Muscle of leg (tissue), 11 donors: ENCODE data around the gene PFKP. TPM values are rescaled to one million over a fixed set of nuclear protein-coding genes. Genes with fewer than 3 reads are reported as not detected.
A peak's percentile ranks its signal among the peaks of the same experiment; 100 is the strongest.
"Not testable (repeated sequence)": the region's sequence is repeated elsewhere in the genome, so short reads cannot be mapped to it uniquely, and the experiment has no call there.

Source experiments
- DNase-seq: peaks from one replicate; pipeline ENCODE4 v3.0.0; 2013
- H3K27ac ChIP-seq: one replicate; pipeline ENCODE4 v1.5.1; 2013; ENCODE audit warnings: mild to moderate bottlenecking, low read length, control low read depth
- H3K27me3 ChIP-seq: one replicate; pipeline ENCODE4 v1.6.1; 2013; ENCODE audit warnings: low read length; ENCODE audit not compliant: control insufficient read depth, insufficient read depth
- H3K36me3 ChIP-seq: one replicate; pipeline ENCODE4 v1.6.1; 2013; ENCODE audit warnings: low read length; ENCODE audit not compliant: control insufficient read depth, insufficient read depth
- H3K4me1 ChIP-seq: one replicate; pipeline ENCODE4 v1.6.1; 2013; ENCODE audit warnings: low read length; ENCODE audit not compliant: control insufficient read depth, insufficient read depth
- H3K4me3 ChIP-seq: one replicate; pipeline ENCODE4 v1.5.1; 2013; ENCODE audit warnings: low read length, control low read depth
- H3K9me3 ChIP-seq: replicated peaks from 2 replicates; pipeline ENCODE4 v1.6.1; 2013; ENCODE audit warnings: low read depth, low read length; ENCODE audit not compliant: control insufficient read depth
- WGBS: methylation state at CpG from one replicate; pipeline ENCODE4 v1.1.5; 2013; ENCODE audit warnings: missing lambda C conversion rate; ENCODE audit not compliant: insufficient coverage; 5-methylcytosine and 5-hydroxymethylcytosine counted together
- polyA plus RNA-seq, 8 donors: library from polyadenylated mRNA; unstranded; fragments of 120-200 nt; gene quantifications; one replicate each; pipeline versions ENCODE4 v1.2.1 to v1.2.3, GENCODE V29; 2013; ENCODE audit warnings: inconsistent platforms in 1 of 8, low replicate concordance in 1 of 8; ENCODE audit not compliant: insufficient read length in 8 of 8, insufficient read depth in 1 of 8
- total RNA-seq: library from RNA; stranded (reverse); fragments of 120-200 nt; gene quantifications from one replicate; pipeline ENCODE4 v1.2.4, GENCODE V29; 2013

The PFKP gene
- total and polyA plus RNA-seq, 9 donors = 15.0 to 24.4 (median 18.6) TPM

DNA sequence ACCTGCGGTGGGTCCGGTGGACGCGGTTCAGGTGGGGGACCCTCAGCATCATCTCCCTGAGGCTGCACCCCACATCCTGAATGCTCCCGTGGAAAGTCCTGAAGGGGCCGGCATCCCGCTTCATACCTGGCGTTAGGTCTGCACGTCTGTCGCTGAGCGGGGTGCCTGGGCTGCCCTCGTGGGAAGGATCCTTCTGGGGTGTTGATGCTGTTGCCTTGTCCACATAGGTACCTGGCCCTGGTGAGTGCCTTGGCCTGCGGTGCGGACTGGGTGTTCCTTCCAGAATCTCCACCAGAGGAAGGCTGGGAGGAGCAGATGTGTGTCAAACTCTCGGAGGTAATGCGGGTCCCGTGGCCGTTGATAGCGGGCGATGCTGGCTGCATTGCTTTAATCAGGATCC lies 37.8 kb downstream of the PFKP start:
- Histone ChIP-seq H3K27me3 (no peaks in the 10 kb centered on the region), H3K36me3 (peaks cover 30% of the 10 kb centered on the region), H3K9me3 (no peaks in the 10 kb centered on the region), H3K4me1 (peaks cover 20% of the 10 kb centered on the region), H3K27ac (no peak overlapping the region), H3K4me3 (no peak overlapping the region)
- DNase-seq = no peak
- WGBS = 87% methylated on average over 20 of the region's 20 CpGs

DNA sequence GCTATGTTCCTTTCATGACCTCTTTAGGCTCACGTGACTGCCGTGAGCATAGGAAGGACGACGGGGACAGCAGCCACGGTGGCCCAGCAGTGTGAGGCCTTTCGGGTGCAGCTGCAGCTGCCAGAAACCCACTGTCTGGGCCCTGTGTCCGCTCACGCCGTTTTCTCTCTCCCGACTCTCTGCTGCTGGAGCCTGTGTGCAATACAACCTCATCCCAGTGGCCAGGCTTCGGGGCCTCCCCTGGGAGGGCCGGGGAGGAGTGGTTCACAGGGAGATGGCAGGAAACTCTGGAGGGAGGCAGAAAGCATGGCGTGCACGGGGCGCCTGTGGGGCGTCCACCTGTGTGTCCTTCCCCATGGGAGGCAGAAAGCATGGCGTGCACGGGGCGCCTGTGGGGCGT lies 38.6 kb downstream of the PFKP start:
- H3K4me1 ChIP-seq = peaks cover 20% of the 10 kb centered on the region
- 83% methylated on average over 9 of the region's 20 CpGs for WGBS
- H3K27ac ChIP-seq = no peak overlapping the region
- H3K9me3 ChIP-seq = no peaks in the 10 kb centered on the region
- no peak overlapping the region for H3K4me3 ChIP-seq
- no peak for DNase-seq
- peaks cover 30% of the 10 kb centered on the region for H3K36me3 ChIP-seq
- no peaks in the 10 kb centered on the region for H3K27me3 ChIP-seq

DNA sequence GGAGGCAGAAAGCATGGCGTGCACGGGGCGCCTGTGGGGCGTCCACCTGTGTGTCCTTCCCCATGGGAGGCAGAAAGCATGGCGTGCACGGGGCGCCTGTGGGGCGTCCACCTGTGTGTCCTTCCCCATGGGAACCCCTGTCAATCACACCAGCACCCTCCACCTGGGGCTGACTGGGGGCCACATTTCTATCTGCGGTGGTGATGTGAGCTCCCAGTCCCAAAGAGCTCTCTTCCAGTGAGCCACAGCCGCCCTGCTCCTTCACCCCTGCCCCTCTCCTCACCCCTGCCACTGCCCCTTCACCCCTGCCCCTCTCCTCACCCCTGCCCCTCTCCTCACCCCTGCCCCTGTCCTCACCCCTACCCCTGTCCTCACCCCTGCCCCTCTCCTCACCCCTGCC lies 39.0 kb downstream of the PFKP start:
- peaks cover 30% of the 10 kb centered on the region for H3K36me3 ChIP-seq
- no CpG with 5 or more reads among the region's 10 CpGs for WGBS

DNA sequence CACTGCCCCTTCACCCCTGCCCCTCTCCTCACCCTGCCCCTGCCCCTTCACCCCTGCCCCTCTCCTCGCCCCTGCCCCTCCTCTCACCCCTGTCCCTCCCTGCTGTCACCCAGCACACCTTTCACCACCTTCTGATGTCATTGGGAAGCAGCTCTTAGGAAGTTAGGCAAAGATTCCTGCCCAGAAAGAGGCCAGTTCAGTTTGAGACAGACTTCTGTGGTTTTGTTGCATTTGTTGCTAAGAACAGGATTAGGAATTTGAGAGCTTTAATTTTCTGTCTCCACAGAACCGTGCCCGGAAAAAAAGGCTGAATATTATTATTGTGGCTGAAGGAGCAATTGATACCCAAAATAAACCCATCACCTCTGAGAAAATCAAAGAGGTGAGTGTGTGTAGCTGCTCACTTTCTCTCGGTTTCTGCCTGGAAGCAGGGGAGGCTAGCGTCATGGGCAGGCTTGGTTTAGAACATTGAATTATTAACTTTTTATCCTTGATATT lies 39.6 kb downstream of the PFKP start:
- DNase-seq = peak; percentile 75
- H3K27me3 ChIP-seq = no peaks in the 10 kb centered on the region
- H3K4me1 ChIP-seq = peaks cover 30% of the 10 kb centered on the region
- H3K9me3 ChIP-seq = no peaks in the 10 kb centered on the region
- H3K4me3 ChIP-seq = no peak overlapping the region
- H3K36me3 ChIP-seq = peaks cover 25% of the 10 kb centered on the region
- WGBS = no CpG with 5 or more reads among the region's 5 CpGs
- H3K27ac ChIP-seq = peak overlapping the region; percentile 84

More for the DNA sequence above, 39.0 kb downstream of the PFKP start:
- peaks cover 24% of the 10 kb centered on the region for H3K4me1 ChIP-seq
- H3K4me3 ChIP-seq, H3K9me3 ChIP-seq, H3K27me3 ChIP-seq, DNase-seq, H3K27ac ChIP-seq: not testable (repeated sequence)

DNA sequence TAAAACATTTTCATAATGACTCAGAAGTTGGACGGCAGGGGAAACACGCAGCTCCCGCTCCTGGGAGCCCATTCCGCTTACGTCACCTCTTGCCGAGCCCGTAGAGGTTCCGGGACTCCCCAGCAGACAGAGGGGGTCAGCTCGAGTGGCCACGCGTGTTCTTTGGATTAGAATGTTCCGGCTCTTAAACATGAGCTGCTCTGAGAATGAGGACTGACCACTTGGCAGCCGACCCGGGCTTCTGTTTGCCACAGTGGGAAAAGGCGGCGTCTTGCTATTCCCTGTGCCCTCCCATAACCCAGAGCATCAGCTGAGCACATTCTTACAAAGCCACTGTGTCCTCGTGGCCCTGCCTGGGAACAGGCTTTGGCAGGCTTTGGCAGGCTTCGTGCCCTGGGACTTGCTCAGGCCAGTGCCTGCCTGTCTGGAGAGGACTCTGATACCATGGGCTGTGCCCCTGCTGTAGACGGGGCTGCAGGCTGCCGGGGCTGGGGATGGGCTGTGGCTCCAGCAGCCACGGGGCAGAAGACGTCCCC lies 40.1 kb downstream of the PFKP start:
- H3K4me3 ChIP-seq = no peak overlapping the region
- H3K4me1 ChIP-seq = peaks cover 32% of the 10 kb centered on the region
- DNase-seq = peak; percentile 86
- peak overlapping the region; percentile 84 for H3K27ac ChIP-seq
- H3K9me3 ChIP-seq = no peaks in the 10 kb centered on the region
- 41% methylated on average over 18 of the region's 22 CpGs for WGBS
- no peaks in the 10 kb centered on the region for H3K27me3 ChIP-seq
- peaks cover 31% of the 10 kb centered on the region for H3K36me3 ChIP-seq

DNA sequence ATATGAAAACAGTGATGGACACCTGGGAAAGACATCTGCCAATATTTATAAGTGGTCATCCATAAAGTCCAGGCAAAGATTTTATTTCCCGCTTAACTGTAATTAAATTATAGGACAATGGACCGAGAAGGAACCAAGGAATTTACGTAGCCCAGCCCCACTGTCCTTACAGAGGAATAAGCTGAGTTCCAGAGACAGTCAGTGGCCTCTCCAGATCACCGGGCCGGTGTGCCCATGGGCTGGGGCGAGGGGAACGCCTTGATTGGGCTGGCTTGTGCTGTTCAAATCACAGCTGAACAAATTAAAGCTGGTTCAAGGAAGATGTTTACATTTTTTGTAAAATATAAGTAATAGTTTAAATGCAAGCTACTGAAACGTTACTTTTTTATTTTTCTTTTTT lies 40.7 kb downstream of the PFKP start:
- Histone ChIP-seq H3K36me3 (peaks cover 35% of the 10 kb centered on the region), H3K4me3 (no peak overlapping the region), H3K4me1 (peaks cover 32% of the 10 kb centered on the region), H3K27me3 (no peaks in the 10 kb centered on the region), H3K27ac (peak overlapping the region; percentile 84), H3K9me3 (no peaks in the 10 kb centered on the region)
- DNase-seq = no peak
- 75% methylated on average over 5 of the region's 8 CpGs for WGBS

DNA sequence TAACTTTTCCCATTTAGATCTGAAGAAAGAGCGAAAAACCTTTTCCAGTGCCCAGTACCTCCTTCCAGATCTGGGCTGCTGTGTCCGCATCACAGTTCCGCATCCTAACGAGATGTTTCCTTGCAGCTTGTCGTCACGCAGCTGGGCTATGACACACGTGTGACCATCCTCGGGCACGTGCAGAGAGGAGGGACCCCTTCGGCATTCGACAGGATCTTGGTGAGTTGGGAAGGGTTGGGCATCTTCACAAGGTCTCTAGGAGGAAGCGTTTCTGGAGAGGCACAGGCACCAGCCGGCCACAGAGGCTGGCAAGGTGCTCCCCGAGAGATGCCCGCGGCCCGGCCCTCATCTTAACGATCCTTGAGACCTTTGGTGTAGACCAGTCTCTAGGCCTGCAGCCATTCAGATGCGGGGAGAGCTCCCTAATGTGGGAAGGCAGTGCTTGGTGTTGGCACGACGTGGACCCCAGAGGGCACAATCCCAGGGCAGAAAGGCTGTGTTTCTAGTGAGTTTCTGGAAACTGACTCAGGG lies 41.3 kb downstream of the PFKP start:
- DNase-seq = no peak
- peaks cover 40% of the 10 kb centered on the region for H3K36me3 ChIP-seq
- no peak overlapping the region for H3K27ac ChIP-seq
- 84% methylated on average over 19 of the region's 21 CpGs for WGBS
- no peaks in the 10 kb centered on the region for H3K27me3 ChIP-seq
- H3K4me1 ChIP-seq = peaks cover 32% of the 10 kb centered on the region
- no peaks in the 10 kb centered on the region for H3K9me3 ChIP-seq
- no peak overlapping the region for H3K4me3 ChIP-seq

DNA sequence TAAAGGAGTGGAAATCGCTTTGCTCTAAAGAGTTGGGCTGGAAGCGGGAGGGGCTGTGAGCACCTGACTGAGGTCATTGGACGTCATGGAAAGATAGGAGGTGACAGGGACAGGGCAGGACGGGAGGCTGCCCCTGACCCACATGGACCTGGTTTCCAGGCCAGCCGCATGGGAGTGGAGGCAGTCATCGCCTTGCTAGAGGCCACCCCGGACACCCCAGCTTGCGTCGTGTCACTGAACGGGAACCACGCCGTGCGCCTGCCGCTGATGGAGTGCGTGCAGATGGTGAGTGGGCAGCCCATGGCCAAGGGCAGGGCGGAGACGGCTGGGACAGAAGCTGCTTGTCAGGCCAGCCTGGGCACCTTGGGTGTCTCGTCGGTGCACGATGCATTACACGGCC lies 41.8 kb downstream of the PFKP start:
- H3K4me3 ChIP-seq = no peak overlapping the region
- no peaks in the 10 kb centered on the region for H3K27me3 ChIP-seq
- peaks cover 32% of the 10 kb centered on the region for H3K4me1 ChIP-seq
- no peak for DNase-seq
- no peak overlapping the region for H3K27ac ChIP-seq
- peaks cover 35% of the 10 kb centered on the region for H3K36me3 ChIP-seq
- no peaks in the 10 kb centered on the region for H3K9me3 ChIP-seq
- WGBS = 93% methylated on average over 20 of the region's 21 CpGs

DNA sequence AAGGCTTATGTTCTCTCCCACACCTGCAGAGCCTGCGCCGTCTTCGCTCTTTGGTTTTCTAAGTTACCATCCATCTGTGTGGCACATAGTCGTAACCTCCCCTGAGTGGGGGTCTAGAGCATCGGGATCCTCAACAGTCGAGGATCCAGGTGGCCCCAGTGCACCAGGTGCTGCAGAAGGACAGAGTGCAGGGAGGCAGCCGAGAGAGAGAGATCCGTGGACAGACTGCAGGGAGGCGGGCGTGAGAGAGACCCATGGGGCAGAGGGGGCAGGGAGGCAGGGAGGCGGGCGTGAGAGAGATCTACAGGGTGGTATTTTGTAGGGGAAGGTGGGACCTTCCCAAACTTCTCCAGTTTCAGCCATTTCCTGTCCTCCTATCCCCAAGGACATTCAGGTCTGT lies 42.3 kb downstream of the PFKP start:
- Histone ChIP-seq H3K9me3 (no peaks in the 10 kb centered on the region), H3K27ac (no peak overlapping the region), H3K27me3 (no peaks in the 10 kb centered on the region), H3K36me3 (peaks cover 32% of the 10 kb centered on the region), H3K4me1 (peaks cover 28% of the 10 kb centered on the region), H3K4me3 (no peak overlapping the region)
- no peak for DNase-seq
- WGBS = 87% methylated on average over 5 of the region's 12 CpGs

DNA sequence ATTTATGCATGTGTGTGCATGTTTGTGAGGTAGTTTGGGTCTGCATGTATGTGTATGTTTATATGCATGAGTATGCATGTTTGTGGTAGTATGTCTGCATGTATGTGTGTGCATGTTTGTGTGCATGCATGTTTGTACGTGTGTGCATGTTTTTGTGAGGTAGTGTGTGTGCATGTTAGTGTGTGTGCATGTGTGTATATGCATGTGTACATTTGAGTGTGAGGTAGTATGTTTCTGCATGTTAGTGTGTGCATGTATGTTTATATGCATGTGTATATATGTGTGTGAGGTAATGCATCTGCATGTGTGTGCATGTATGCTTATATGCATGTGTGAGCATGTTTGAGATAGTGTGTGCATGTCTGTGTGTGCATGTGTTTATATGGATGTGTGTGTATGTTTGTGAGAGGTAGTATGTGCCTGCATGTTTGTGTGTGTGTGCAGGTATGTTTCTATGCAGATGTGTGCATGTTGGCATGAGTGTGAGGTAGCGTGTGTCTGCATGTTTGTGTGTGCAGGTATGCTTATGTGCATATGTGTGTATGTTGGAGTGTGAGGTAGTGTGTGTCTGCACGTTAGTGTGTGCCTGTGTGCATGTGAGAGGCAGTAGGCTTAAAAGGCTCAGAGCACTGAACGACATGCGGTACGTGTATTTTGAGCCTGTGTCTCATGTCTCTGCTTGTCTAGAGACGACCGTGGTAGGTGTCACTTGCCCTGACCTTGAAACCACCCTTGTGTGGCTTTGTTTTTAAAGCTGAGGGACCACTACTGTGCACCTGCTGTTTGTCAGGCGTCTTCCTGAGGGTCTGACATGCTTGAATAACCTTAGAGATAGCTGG lies 43.7 kb downstream of the PFKP start:
- no peak overlapping the region for H3K27ac ChIP-seq
- no peak for DNase-seq
- peaks cover 26% of the 10 kb centered on the region for H3K4me1 ChIP-seq
- H3K9me3 ChIP-seq = no peaks in the 10 kb centered on the region
- peaks cover 32% of the 10 kb centered on the region for H3K36me3 ChIP-seq
- no peak overlapping the region for H3K4me3 ChIP-seq
- WGBS = 81% methylated on average over 6 of the region's 9 CpGs
- no peaks in the 10 kb centered on the region for H3K27me3 ChIP-seq
